ENCODE results near the gene PPP1R1A.

Gene PPP1R1A

GRCh38 chr12:54616933-54617680, 28.6 kb upstream of the PPP1R1A start:
- Histone ChIP-seq H3K4me3 (ENCODE audit: low read depth in 1 of 2, low read length in 2 of 2) (no peak overlapping the region), H3K27me3 (ENCODE audit: control insufficient read depth in 1 of 2, insufficient read depth in 2 of 2, low read length in 2 of 2) (no peaks in the 10 kb centered on the region), H3K36me3 (ENCODE audit: insufficient read depth, low read length) (no peaks in the 10 kb centered on the region), H3K4me1 (ENCODE audit: insufficient read depth, low read length) (no peaks in the 10 kb centered on the region), H3K9me3 (ENCODE audit: low read length) (no peaks in the 10 kb centered on the region), H3K27ac (ENCODE audit: low read depth, low read length) (no peak overlapping the region), H3K9ac (ENCODE audit: low read length) (no peak overlapping the region)

DNA sequence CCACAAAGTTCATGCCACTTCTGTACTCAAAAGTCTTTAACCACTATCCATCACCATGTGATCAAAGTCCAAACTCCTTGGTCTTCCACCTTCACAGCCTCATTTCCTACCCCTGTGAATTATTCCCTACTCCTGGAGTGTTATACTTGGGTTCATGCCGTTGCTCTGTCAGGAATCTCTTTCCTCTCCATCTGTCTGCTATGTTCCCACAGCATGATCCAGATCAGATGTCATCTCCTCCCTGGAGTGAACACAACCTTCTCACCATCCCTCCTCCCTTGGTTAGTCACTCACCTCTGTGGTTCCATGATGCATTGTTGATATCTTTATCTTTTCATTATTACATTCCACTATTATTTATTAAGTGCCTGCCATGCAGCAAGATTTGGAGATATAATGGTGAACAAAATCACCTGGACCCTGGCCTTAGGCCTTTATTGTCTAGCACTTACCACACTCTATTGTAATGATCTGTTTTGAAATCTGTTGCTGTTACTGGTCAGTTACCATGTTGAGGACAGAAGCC, 23.8 kb upstream of the PPP1R1A start:
- H3K27me3 ChIP-seq (ENCODE audit: control insufficient read depth in 1 of 2, insufficient read depth in 2 of 2, low read length in 2 of 2), result no peaks in the 10 kb centered on the region

DNA sequence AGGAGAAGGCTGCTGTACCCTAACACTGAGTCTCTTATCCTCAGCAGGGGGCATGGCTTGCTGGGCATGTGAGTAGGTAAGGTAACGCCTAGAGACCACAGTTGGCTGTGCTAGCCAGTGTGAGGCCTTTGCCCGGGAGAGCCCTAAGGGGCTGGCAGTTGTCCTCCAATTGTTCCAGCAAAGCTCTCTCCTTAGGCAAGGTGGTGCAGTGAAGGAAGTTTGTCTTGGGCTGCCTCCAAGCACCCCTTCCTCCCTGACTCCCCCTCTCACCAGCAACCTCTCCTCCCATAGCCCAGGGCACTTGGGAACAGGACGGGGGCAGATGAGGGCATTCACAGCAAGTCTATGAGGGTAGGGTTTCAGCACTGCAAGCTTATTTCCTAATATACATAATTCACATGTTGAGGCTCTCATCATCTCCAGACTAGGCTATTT, 23.3 kb upstream of the PPP1R1A start:
- H3K27me3 ChIP-seq (ENCODE audit: control insufficient read depth in 1 of 2, insufficient read depth in 2 of 2, low read length in 2 of 2), result no peaks in the 10 kb centered on the region
- H3K9me3 ChIP-seq (ENCODE audit: low read length), result no peaks in the 10 kb centered on the region
- no peak overlapping the region for H3K9ac ChIP-seq (ENCODE audit: low read length)
- no peak overlapping the region for H3K27ac ChIP-seq (ENCODE audit: low read depth, low read length)
- no peaks in the 10 kb centered on the region for H3K4me1 ChIP-seq (ENCODE audit: insufficient read depth, low read length)
- H3K4me3 ChIP-seq (ENCODE audit: low read depth in 1 of 2, low read length in 2 of 2), result no peak overlapping the region
- H3K36me3 ChIP-seq (ENCODE audit: insufficient read depth, low read length), result no peaks in the 10 kb centered on the region

More for the DNA sequence above, 23.8 kb upstream of the PPP1R1A start:
- H3K27ac ChIP-seq (ENCODE audit: low read depth, low read length), result no peak overlapping the region
- H3K36me3 ChIP-seq (ENCODE audit: insufficient read depth, low read length), result no peaks in the 10 kb centered on the region
- H3K4me1 ChIP-seq (ENCODE audit: insufficient read depth, low read length), result no peaks in the 10 kb centered on the region
- no peak overlapping the region for H3K4me3 ChIP-seq (ENCODE audit: low read depth in 1 of 2, low read length in 2 of 2)
- no peak overlapping the region for H3K9ac ChIP-seq (ENCODE audit: low read length)
- H3K9me3 ChIP-seq (ENCODE audit: low read length), result no peaks in the 10 kb centered on the region

GRCh38 chr12:54608769-54609168, 20.3 kb upstream of the PPP1R1A start:
- Histone ChIP-seq H3K27ac (ENCODE audit: low read depth, low read length) (no peak overlapping the region), H3K27me3 (ENCODE audit: control insufficient read depth in 1 of 2, insufficient read depth in 2 of 2, low read length in 2 of 2) (no peaks in the 10 kb centered on the region), H3K9ac (ENCODE audit: low read length) (no peak overlapping the region), H3K4me1 (ENCODE audit: insufficient read depth, low read length) (no peaks in the 10 kb centered on the region), H3K9me3 (ENCODE audit: low read length) (no peaks in the 10 kb centered on the region), H3K36me3 (ENCODE audit: insufficient read depth, low read length) (no peaks in the 10 kb centered on the region), H3K4me3 (ENCODE audit: low read depth in 1 of 2, low read length in 2 of 2) (no peak overlapping the region)

GRCh38 chr12:54608156-54608555, 19.7 kb upstream of the PPP1R1A start:
- H3K27me3 ChIP-seq (ENCODE audit: control insufficient read depth in 1 of 2, insufficient read depth in 2 of 2, low read length in 2 of 2), result no peaks in the 10 kb centered on the region
- no peak overlapping the region for H3K27ac ChIP-seq (ENCODE audit: low read depth, low read length)
- no peak overlapping the region for H3K4me3 ChIP-seq (ENCODE audit: low read depth in 1 of 2, low read length in 2 of 2)
- H3K4me1 ChIP-seq (ENCODE audit: insufficient read depth, low read length), result no peaks in the 10 kb centered on the region
- no peak overlapping the region for H3K9ac ChIP-seq (ENCODE audit: low read length)
- no peaks in the 10 kb centered on the region for H3K36me3 ChIP-seq (ENCODE audit: insufficient read depth, low read length)
- no peaks in the 10 kb centered on the region for H3K9me3 ChIP-seq (ENCODE audit: low read length)

- Histone ChIP-seq H3K27me3 (ENCODE audit: control insufficient read depth in 1 of 2, insufficient read depth in 2 of 2, low read length in 2 of 2) (no peaks in the 10 kb centered on the region), H3K36me3 (ENCODE audit: insufficient read depth, low read length) (no peaks in the 10 kb centered on the region), H3K27ac (ENCODE audit: low read depth, low read length) (no peak overlapping the region)
Measured at GRCh38 chr12:54606556-54606955, 18.1 kb upstream of the PPP1R1A start.

DNA sequence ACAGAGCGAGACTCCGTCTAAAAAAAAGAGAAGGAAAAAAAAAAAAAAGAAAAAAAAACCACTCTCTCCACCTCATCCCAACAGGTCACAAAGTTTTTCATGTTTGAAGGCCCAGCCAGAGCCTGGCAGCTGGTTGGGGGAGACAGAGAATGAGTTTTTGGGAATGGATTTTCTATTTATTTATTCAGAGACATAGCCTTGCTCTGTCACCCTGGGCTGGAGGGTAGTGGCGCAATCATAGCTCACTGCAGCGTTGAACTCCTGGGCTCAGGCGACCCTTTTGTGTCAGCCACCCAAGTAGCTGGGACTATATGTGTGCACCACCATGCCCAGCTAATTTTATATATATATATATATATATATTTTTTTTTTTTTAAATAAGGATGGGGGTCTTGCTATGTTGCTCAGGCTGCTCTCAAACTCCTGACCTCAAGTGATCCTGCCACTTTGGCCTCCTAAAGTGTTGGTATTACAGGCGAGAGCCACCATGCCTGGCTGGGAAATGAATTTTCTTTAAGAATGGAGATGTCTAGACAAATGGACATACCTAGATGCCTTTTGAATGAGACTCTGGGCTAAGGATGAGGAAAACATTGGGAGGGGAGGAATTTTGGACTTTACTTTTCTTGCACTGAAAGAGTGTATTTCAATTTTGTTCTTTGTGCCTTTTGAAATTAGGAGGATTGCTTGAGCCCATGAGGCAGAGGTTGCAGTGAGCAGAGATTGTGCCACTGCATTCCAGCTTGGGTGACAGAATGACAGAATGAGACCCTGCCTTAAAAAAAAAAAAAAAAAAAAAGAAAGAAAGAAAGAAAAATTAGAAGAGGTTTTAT, 16.9 kb upstream of the PPP1R1A start:
- H3K4me3 ChIP-seq (ENCODE audit: low read depth in 1 of 2, low read length in 2 of 2), result no peak overlapping the region
- no peaks in the 10 kb centered on the region for H3K36me3 ChIP-seq (ENCODE audit: insufficient read depth, low read length)
- H3K9ac ChIP-seq (ENCODE audit: low read length), result no peak overlapping the region
- H3K9me3 ChIP-seq (ENCODE audit: low read length), result no peaks in the 10 kb centered on the region
- H3K27ac ChIP-seq (ENCODE audit: low read depth, low read length), result no peak overlapping the region
- no peaks in the 10 kb centered on the region for H3K27me3 ChIP-seq (ENCODE audit: control insufficient read depth in 1 of 2, insufficient read depth in 2 of 2, low read length in 2 of 2)
- no peaks in the 10 kb centered on the region for H3K4me1 ChIP-seq (ENCODE audit: insufficient read depth, low read length)

More at GRCh38 chr12:54606556-54606955, 18.1 kb upstream of the PPP1R1A start:
- Histone ChIP-seq H3K9me3 (ENCODE audit: low read length) (no peaks in the 10 kb centered on the region), H3K4me1 (ENCODE audit: insufficient read depth, low read length) (no peaks in the 10 kb centered on the region), H3K4me3 (ENCODE audit: low read depth in 1 of 2, low read length in 2 of 2) (no peak overlapping the region), H3K9ac (ENCODE audit: low read length) (no peak overlapping the region)

GRCh38 chr12:54604436-54604835, 16.0 kb upstream of the PPP1R1A start:
- no peaks in the 10 kb centered on the region for H3K4me1 ChIP-seq (ENCODE audit: insufficient read depth, low read length)
- H3K36me3 ChIP-seq (ENCODE audit: insufficient read depth, low read length), result no peaks in the 10 kb centered on the region
- H3K4me3 ChIP-seq (ENCODE audit: low read depth in 1 of 2, low read length in 2 of 2), result no peak overlapping the region
- no peaks in the 10 kb centered on the region for H3K27me3 ChIP-seq (ENCODE audit: control insufficient read depth in 1 of 2, insufficient read depth in 2 of 2, low read length in 2 of 2)
- no peaks in the 10 kb centered on the region for H3K9me3 ChIP-seq (ENCODE audit: low read length)
- H3K9ac ChIP-seq (ENCODE audit: low read length), result no peak overlapping the region
- H3K27ac ChIP-seq (ENCODE audit: low read depth, low read length), result no peak overlapping the region

DNA sequence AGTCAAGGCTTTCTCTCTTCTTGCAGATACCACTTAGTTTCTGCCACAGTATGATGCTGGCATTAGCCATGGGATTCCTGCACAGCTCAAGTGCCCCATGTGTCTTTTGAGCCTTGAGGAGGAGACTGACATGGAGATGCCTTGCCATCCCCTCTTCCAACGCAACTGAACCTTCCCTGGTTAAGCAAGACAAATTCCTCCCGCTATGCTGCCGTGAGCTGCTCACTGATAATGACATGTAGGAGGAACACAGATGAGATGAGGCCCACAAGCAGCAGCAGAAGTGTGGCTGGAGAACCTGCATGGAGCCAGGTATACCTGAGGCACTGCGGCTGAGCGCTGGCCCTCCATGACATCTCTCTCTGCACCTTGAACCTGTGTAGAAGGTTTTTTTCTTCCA, 15.4 kb upstream of the PPP1R1A start:
- H3K9ac ChIP-seq (ENCODE audit: low read length), result no peak overlapping the region
- H3K4me3 ChIP-seq (ENCODE audit: low read depth in 1 of 2, low read length in 2 of 2), result no peak overlapping the region
- H3K4me1 ChIP-seq (ENCODE audit: insufficient read depth, low read length), result no peaks in the 10 kb centered on the region
- H3K9me3 ChIP-seq (ENCODE audit: low read length), result no peaks in the 10 kb centered on the region
- H3K27ac ChIP-seq (ENCODE audit: low read depth, low read length), result no peak overlapping the region
- H3K27me3 ChIP-seq (ENCODE audit: control insufficient read depth in 1 of 2, insufficient read depth in 2 of 2, low read length in 2 of 2), result no peaks in the 10 kb centered on the region
- H3K36me3 ChIP-seq (ENCODE audit: insufficient read depth, low read length), result no peaks in the 10 kb centered on the region

GRCh38 chr12:54603173-54603814, 14.8 kb upstream of the PPP1R1A start:
- Histone ChIP-seq H3K27ac (ENCODE audit: low read depth, low read length) (no peak overlapping the region), H3K27me3 (ENCODE audit: control insufficient read depth in 1 of 2, insufficient read depth in 2 of 2, low read length in 2 of 2) (no peaks in the 10 kb centered on the region), H3K36me3 (ENCODE audit: insufficient read depth, low read length) (no peaks in the 10 kb centered on the region), H3K9me3 (ENCODE audit: low read length) (no peaks in the 10 kb centered on the region), H3K9ac (ENCODE audit: low read length) (no peak overlapping the region), H3K4me1 (ENCODE audit: insufficient read depth, low read length) (no peaks in the 10 kb centered on the region), H3K4me3 (ENCODE audit: low read depth in 1 of 2, low read length in 2 of 2) (no peak overlapping the region)

GRCh38 chr12:54602661-54603060, 14.2 kb upstream of the PPP1R1A start:
- H3K9ac ChIP-seq (ENCODE audit: low read length), result no peak overlapping the region
- no peak overlapping the region for H3K4me3 ChIP-seq (ENCODE audit: low read depth in 1 of 2, low read length in 2 of 2)
- no peaks in the 10 kb centered on the region for H3K9me3 ChIP-seq (ENCODE audit: low read length)
- H3K4me1 ChIP-seq (ENCODE audit: insufficient read depth, low read length), result no peaks in the 10 kb centered on the region
- no peaks in the 10 kb centered on the region for H3K27me3 ChIP-seq (ENCODE audit: control insufficient read depth in 1 of 2, insufficient read depth in 2 of 2, low read length in 2 of 2)
- no peak overlapping the region for H3K27ac ChIP-seq (ENCODE audit: low read depth, low read length)
- no peaks in the 10 kb centered on the region for H3K36me3 ChIP-seq (ENCODE audit: insufficient read depth, low read length)
